ENCODE measurements around the gene ARPC2.
"Not testable (repeated sequence)": the region's sequence is repeated elsewhere in the genome, so short reads cannot be mapped to it uniquely, and the experiment has no call there.

Gene ARPC2

DNA sequence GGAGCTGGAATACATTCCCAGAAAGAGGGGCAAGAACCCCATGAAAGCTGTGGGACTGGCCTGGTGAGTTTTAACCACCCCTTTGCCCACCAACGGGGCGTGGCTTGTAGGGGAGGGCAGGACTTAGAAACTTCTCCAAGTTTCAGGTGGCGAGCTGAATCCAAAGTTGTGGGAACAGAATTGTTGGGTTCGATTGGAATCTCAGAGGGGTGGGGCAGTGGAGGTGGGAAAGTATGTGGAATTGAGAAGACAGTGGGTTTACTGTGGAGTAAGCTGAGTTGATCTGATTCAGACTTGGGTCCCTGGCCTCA lies 54.5 kb downstream of the ARPC2 start:
- no peak for DNase-seq (ENCODE audit: low read depth)

DNA sequence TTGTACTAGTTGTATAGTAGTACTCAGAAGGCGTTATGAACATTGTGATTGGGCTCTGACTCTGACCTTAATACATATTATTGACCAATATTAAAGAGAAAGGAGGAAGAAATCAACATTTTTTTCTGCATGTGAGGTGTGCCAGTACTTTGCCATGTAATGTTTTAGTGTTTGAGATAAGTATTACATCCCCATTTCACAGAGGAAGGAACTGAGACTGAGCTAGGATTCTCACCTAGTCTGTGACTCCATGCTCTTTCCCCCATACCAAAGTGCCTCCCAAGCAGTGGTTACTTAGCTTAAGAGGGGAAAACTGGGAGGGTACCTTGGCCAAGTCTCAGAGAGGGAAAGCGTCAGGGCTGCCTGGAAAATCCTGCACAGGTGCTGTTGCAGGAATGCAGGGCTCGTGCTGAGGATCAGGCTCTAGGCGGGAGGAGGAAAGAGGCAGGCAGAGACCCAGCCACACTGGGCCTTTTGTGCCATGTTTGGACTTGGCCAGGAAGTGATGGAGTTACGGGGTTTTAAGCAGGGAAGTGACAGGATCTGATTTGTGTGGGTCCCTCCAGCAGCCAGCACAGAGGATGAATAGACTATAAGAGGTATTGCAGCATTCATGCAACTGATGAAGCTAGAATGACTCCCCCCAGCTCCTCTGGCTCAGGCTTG lies 55.0 kb downstream of the ARPC2 start:
- no peak for DNase-seq (ENCODE audit: low read depth)

DNA sequence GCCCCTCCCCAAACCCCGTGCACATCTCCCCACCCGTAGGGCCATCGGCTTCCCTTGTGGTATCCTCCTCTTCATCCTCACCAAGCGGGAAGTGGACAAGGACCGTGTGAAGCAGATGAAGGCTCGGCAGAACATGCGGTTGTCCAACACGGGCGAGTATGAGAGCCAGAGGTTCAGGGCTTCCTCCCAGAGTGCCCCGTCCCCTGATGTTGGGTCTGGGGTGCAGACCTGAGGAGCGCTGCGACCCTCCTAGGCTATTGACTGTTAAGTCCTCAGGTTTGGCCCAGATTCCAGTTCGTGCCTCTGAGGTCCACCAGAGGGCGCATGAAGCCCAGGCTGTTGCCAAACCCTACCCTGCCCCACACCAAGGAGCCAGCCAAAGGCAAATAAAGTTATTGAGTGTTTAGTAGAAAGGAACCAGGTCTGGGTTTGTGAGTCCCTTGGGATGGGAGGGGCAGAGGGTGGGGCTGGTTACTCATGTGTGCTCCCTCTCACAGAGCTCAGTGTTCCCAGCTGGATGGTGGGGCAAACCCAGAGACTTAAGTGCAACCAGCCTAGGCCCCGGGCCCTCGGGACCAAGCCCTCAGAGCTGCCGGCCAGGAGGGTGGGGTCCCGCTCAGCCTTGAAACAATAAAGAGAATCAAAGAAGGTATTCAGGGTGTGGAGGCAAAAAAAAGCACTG lies 55.7 kb downstream of the ARPC2 start:
- DNase-seq (ENCODE audit: low read depth), result peak; percentile 67

DNA sequence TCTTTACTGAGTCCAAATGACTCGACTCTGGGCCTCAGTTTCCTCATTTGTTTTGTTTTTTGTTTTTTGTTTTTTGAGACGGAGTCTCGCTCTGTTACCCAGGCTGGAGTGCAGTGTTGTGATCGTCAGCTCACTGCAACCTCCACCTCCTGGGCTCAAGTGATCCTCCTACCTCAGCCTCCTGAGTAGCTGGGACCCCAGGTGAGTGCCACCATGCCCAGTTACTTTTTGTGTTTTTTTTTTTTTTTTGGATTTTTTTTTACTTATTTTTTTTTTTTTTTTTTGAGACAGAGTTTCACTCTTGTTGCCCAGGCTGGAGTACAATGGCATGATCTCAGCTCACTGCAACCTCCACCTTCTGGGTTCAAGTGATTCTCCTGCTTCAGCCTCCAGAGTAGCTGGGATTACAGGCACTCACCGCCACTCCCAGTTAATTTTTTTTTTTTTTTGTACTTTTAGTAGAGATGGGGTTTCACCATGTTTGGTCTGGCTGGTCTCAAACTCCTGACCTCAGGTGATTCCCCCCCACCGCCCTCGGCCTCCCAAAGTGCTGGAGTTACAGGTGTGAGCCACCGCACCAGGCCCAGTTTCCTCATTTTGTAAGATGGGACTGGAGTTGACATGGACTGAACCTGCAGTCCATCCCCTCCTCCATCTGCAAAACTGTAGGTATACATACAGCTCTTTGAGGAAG lies 56.4 kb downstream of the ARPC2 start:
- DNase-seq (ENCODE audit: low read depth), result not testable (repeated sequence)

DNA sequence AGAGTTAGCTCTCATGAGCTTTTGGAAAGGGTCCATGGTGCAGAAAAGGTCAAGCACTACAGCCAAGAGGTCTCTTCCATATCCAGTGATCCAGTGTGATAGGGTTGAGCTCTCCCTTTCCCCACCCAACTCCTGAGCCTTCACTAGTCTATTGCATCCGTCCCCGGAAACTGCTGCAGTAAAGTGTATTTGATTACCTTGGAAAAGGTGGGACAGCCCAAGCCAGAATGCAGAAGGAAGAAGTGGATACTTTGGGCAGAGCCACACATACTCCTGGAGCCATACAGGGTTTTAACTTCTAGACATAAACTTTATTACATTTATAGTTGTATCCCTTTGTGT lies 56.9 kb downstream of the ARPC2 start:
- no peak for DNase-seq (ENCODE audit: low read depth)

DNA sequence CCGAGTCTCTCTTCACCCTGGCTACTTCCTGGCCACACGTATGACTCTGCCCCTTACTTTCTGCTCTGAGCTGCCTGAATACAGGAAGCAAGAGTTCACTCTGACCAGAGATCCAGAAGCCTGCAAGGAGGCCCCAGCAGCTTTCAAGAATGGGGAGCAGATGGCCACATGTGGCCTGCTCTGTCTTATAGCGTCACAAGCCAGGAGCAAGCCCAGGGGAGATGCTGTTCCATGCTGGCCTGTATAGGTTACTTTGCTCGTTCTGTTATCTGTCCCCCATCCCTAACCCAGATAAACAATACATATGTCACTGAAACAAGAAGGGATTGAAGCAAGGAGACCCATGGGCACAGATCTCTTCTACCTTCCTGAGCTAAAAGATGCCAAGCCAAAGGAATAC lies 57.6 kb downstream of the ARPC2 start:
- DNase-seq (ENCODE audit: low read depth), result no peak

DNA sequence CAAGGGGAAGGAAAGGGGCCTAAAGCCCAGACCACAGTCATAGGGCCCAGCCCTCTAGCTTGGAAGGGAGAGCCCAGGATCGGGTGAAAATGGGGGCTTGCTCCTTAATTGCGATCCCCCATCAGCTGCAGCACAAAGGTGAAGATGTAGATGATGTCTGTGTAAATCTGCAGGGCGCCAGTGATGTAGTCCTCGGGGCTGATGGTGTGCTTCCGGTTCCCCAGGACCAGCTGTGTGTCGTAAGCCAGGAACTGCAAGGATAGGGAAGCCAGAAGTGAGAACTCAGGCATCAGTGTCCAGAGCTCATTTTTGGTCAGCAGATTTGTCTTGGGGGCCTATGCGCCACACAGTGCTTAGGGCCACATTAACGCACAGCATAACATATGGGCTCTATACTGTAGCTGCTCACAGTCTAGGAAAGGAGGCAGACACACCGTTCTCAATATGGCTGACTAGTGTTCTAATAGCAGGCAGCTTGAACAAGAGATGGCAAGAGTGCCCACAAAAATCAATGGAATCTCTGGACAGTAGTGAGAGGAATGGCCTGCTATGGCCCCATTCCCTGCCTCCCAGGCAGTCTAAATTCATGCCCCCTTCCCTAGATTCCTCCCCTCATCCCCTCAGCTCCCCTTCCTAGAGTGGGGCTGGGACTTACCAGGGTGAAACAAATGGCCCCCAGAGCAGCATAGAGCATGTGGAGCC lies 58.5 kb downstream of the ARPC2 start:
- DNase-seq (ENCODE audit: low read depth), result no peak

DNA sequence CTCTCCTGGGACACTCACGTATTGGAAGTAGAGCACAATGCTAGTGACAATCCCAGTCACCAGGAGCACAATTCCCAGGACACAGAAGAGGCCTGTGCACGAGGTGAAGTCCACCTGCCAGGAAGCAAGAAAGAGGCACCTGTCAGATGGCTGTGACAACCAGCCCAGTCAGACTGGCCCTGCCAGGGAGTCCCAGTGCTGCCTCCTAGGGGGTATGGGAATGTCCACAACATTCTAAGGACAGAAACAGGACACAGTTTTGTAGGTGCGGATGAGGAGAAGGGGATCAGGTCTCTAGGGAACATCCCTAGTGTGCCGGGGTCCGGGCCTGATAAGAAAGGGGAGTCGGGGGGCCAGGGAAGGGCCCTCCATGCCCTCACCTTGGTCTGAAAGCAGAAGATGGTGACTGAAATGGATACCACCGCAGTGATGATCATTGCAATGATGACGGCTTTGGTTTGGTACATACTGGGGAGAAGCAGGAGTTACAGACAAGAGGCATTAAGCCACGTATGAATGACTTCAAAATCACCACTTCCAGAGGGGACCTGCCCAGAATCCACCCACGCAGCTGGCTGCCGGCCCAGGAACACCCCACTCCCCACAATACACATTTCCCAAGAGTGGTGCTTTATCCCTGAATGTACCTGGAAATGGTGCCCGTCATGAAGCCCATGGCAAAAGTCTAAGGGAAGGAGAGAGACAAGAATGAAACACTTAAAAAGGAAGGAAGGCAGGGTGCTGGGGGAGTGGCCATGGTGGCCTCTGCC lies 60.2 kb downstream of the ARPC2 start:
- no peak for DNase-seq (ENCODE audit: low read depth)

DNA sequence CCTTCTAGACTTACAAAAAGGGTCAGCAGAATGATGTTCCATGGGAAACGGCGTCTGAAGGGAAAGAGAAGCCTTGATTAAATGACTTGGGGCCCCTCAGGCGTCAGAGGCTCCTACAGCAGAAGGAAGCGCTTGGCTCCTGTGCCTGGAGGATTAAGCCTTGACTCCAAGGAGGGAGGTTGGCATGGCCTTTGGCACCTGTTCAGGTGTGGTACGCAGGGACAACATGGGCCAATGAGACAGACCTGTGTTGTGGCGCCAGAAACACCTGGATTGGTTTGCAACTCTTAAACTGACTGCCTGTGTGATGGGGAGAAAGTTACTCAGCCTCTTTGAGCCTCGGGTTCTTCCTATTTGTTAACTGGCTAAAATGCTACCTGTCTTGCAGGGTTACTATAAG lies 60.9 kb downstream of the ARPC2 start:
- DNase-seq (ENCODE audit: low read depth), result no peak

DNA sequence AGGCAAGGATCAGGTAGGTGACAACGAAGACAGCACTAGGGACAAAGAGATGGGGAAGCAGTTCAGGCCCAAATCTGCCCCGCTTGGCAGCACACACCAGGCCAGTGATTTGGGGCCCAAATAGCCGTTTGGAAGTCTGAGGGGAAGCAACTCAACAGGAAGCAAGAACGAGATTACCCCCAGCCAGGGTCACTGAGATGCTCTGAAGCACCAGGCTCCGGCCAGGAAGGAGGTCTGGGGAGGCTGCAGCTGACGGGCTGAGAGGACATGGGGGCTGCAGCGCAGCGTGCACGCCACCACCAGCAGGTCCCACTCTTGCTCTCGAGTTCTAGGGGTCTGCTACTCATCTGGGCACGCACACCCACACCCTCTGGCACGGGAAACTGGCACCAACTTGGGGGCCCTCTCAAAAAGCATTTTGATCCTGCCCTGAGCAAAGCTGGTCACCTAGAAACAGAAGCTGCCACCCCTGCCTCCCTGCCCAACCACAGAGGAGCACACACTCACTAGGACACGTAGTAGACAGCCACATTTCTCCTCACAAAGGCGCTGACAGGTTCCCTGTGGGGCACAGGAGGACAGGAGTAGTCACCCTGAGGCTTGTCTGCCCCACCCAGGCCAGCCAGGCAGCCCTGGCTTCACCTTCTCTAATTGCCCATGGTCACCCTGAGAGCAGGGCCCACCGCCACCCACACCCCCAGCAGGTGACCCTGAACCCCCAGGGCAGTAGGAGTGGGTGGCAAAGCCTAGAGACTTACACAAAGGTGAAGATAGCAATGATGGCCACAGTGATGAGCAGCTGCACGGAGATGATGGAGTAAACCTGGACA lies 61.8 kb downstream of the ARPC2 start:
- no peak for DNase-seq (ENCODE audit: low read depth)

DNA sequence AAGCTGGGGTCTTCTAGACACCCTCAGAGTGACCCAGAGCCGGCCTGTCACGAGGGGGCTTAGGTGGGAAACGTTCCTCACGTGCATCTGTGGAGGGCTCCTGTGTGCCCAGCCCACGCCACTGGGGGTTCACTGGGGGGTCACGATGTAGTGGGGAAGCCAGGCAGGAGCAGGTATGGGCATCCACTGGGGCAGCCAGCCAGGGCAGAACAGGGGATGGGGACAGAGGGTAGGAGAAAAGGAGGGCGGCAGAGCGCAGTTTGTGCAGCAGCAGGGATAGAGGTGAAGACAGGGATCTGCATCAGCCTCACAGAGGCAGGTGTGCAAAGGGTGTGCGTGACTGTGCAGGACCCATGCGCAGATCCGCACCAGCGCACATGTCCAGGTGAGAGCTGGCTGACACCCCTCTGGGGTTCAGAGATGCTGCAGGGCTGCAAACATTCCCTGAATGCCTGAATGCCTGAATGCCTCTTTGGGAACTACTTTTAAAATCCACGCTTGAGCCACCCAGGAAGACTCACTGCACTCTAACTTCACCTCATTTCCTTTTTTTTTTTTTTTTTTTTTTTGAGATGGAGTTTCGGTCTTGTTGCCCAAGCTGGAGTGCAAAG lies 63.4 kb downstream of the ARPC2 start:
- no peak for DNase-seq (ENCODE audit: low read depth)

DNA sequence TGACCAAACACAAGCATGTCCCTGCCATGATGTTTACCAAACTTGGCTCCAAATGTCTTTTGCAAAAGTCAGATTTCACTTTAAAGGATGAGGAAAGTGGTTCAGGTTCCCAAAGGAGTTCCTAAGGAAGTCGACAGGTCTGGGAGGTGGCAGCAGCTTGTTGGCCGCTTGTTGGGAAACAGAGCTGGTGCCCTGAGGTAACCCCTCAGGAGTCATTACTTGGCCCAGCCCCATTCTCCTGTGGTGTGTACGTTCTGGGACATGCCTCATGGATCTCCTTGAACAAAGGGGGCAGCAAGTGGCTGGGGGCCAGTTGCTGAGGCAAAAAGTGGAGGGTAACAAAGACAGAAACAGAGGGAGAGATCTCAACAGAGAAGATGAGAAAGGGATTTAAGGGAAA lies 64.5 kb downstream of the ARPC2 start:
- DNase-seq (ENCODE audit: low read depth), result no peak

DNA sequence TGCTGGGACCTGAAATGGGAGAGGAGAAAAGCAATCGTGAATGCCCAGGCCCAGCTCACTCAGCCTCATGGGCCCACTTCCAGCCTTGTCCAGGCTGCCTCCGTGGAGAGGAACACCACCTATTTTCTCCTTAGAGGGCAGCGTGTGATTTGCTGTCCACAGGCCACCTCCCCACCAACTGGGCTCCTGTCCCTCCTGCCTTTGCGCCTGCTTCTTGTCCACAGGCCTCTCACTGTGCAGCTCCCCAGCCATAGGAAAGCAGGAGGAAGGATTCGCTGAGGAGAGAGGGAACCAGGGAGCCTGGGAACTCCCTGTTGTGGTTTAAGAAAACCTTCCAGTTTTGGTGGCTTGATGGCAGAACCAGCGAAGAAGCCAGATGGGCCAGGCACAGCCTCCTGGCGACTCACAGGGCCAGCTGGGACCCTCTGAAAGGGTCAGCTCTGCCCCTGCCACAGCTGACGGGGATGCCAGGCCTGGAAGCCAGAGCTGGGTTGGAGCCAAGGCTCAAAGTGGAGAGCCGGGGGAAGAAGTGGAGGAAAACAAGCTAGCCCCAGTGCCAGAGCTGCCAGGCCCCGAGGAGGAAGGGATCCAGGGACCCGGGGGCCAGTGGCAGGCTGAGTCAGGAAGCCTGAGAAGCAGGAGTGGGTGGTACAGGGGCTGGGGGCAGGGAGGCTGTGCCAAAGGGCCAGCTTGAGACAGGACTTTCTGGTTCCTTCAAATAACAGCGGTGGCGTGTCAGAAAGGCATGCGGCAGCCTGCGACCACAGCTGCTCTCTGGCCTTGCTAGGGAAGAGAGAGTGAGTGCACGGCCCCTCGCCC lies 65.4 kb downstream of the ARPC2 start:
- no peak for DNase-seq (ENCODE audit: low read depth)

DNA sequence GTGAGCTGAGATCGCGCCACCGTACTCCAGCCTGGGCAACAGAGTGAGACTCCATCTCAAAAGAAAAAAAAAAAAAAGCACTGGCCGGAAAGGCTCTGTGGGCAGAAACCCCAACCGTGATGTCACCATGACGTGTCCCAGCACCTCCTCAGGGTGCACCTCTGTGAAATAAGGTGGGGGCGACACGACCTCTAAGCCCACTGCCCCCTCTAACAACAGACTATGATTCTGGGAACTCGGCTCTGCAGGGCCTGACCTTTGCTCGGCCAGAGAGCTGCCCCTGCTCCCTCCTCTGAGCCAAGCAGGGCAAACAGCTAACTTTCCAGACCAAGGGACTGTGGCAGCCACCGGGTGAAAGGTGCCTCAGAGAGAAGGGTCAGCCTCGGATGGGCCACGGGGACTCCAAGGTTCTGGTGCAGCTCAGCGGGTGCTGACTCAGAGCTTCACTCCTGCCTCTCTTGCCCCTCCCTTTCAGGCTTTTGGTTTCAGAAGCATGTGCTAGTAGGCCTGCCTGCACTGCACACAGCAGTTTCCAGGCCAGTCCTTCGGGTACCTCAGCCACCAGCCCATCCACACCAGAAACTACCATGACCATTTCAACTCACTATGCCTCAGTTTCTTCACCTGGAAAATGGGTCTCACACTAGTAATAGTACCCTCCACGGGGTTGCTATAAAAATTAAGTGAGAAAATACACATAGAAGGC lies 67.3 kb downstream of the ARPC2 start:
- DNase-seq (ENCODE audit: low read depth), result peak; percentile 60

DNA sequence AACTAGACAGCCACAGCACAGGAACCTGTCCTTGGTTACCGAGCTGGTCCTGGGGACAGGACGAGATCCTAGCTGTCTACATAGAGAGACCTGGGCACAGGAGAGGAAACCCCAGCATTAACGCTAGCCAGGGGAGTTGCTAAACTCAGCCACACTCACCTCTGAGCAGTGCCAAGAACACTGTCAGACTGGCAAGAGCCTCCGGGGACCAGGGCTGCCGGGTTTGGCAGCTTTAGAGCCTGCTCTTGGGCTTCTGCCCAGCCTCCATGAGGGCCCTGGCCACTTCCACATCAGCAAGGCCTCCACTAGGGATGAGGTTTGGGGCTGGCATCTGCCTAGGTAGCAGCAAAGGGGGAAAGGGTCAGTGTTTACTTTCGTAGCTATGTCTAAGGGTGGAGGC lies 68.6 kb downstream of the ARPC2 start:
- no peak for DNase-seq (ENCODE audit: low read depth)

DNA sequence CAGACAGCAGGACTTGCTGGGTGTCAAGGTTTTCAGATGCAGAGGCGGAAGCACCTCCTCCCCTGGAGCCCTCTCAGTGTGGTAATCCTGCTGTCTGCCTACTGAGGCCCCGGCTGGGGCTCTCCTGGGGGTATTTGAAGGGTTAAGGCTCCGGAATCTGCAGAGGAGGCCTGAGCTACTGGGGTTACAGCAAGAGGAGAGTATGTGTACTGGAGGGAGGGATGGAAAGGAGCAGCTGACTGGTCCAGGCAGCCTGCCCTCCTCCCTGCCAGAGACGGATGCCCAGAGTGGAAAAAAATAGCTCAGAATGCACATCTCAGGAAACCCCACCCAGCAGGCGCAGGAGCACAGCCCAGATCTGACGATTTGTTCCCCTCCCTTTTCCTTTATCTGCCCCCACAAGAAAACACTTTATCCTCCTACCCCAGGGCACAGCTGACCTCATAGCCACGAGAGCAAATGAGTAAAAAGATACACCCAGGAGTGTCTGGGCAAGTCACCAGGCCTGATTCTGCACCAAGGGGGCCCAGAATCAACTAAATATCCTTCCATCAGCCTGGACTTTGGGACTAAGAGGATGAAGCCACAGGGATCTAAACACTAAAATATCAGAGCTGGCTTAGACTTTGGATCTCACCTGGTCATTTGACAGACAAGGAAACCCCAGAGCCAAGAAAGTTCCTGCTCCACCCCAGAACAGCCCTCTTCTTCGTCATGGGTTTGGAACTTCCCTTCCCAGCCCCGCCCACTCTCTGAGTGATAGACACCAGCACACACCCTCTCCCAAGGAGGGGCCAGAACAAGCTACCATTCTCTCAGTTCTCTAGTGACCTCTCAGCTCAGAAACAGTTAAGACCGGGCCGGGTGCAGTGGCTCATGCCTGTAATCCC lies 69.8 kb downstream of the ARPC2 start:
- DNase-seq (ENCODE audit: low read depth), result peak; percentile 71

DNA sequence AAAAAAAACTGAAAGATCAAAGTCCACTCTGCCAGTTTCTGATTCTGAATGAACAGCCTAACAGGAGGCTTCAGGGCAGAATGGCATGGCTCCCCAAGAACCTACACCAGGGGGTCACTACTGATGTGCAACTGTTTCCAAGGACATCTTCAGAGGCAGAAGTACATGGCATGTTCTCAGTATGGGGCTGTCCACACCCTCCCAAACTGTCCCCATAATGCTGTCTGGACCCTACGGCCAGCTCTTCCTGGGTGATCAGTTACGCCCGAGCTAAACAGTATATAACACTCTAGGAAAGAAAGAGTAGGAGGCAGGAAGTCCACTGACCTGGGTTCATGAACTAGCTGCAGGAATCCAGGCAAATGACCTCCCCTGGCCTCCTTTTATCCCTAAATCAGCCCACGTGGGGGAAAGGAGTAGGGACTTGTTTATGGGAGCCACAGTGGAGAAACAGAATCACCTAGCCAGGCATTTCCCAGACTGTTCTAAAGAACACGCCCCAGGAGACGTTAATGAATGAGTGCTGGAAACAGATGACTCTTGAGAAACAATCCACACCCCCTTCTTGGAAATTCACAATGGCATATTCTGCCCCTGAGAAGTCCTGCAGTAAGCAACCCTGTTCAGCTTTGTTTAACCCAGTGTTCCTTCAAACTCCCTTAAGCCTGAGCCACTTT lies 72.8 kb downstream of the ARPC2 start:
- DNase-seq (ENCODE audit: low read depth), result no peak

Measured in activated T-cell treated with anti-CD3 and anti-CD28 coated beads for 48 hours (primary cell).